GM12872 (cell line): ENCODE results near the gene SIK2.

Source experiments
- CTCF ChIP-seq: IDR thresholded peaks from 3 replicates; pipeline ENCODE4 v1.5.1; 2011; ENCODE audit warnings: low read depth, mild to moderate bottlenecking, low read length, moderate library complexity; ENCODE audit not compliant: insufficient read depth

SIK2 gene

DNA sequence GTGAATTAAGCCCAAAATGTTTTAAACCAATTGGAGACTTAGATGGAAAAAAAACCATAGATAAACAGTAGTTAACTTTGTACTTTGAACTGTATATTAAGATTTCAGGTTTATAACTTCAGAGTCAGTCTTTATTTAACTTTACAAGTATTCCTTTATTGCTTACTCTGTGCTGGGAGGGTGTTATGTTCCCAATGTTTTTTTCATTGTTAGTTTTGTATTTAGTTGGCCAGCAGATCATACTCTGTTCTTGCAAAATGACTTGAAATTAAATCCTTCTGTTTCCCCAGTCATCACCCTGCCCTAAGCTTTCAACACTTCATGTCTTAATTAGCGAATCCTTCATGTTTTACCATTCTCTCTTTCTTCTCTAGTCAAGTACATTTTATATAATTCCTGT lies 25.3 kb downstream of the SIK2 start:
- no peak for TF ChIP-seq CTCF

- TF ChIP-seq CTCF = no peak
These were observed 27.2 kb downstream of the SIK2 start for GRCh38 chr11:111629499-111629898.

- no peak for TF ChIP-seq CTCF
These were observed 28.9 kb downstream of the SIK2 start for GRCh38 chr11:111631024-111631665.

- no peak for TF ChIP-seq CTCF
These were observed 29.4 kb downstream of the SIK2 start for GRCh38 chr11:111631666-111632039.

DNA sequence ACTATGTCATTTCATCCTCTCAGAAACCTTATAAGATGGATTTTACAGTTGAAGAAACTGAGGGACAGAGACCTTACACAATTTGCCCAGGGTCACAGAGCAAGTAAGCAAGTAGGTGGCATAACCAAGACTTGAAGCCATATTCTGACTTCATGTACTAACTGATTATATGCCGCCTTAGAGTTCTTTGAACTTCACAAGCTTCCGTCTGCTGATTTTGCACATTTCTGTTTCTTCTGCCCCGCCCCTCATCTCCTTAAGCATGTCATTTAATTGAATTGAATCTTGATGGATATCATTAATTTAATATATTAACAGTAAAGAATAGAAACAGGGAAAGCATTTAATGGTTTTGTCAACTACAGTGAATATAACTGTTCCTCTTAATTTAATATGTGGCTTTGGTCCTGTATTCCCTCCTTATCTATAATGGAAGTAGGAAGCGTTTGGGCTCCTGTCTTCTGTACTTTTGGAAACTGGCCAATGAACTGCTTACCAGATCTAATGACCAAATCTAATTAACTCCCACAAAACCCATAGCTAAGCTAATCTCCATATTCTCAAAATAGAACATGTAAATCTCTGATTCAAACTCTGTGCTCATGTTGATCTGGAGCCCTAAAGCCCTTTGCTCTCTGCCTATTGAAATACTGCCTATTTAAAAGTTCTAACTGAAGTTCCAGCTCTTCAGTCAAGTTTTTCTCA lies 30.4 kb downstream of the SIK2 start:
- TF ChIP-seq CTCF = no peak

DNA sequence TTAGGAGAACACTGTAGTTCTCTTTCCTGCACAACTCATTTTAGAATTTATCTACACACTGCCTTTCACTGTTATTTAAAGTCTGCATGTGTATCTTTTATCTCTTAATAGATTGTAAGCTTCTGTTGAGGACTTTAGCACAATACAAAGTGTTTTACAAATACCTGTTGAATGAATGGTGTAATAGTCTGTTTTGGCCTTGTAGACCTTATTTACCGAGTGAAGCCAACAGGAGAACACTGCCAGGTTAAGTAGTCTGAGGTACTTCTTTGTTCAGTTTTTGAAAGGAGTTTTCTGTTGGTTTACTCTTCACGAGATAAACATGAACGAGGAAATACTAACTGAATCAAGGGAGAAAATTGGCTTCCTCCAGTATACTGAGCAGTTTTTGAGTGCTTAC lies 31.0 kb downstream of the SIK2 start:
- TF ChIP-seq CTCF = no peak

GRCh38 chr11:111633756-111634362 lies 31.6 kb downstream of the SIK2 start:
- no peak for TF ChIP-seq CTCF
